GM12864 (cell line): ENCODE data around the gene PGM1.

Source experiments
- DNase-seq: peaks from one replicate; pipeline ENCODE4 v3.0.0-alpha.2; 2011; ENCODE audit warnings: low read depth
- H3K4me3 ChIP-seq: 2 replicates; pipeline ENCODE4 v1.5.1; 2011; ENCODE audit warnings: mild to moderate bottlenecking, low read depth, low read length, control low read depth
- CTCF ChIP-seq: IDR thresholded peaks from 2 replicates; pipeline ENCODE4 v1.5.1; 2011; ENCODE audit warnings: low read depth, mild to moderate bottlenecking, moderate library complexity, low read length, control low read depth, inconsistent platforms; ENCODE audit errors: missing control alignments

PGM1 gene

GRCh38 chr1:63638471-63638870, 45.3 kb downstream of the PGM1 start:
- DNase-seq = no peak
- no peak for TF ChIP-seq CTCF
- no peak overlapping the region for H3K4me3 ChIP-seq

- no peak for TF ChIP-seq CTCF
- H3K4me3 ChIP-seq = no peak overlapping the region
- no peak for DNase-seq
These were observed 45.7 kb downstream of the PGM1 start for GRCh38 chr1:63638875-63639274.

- no peak overlapping the region for H3K4me3 ChIP-seq
- TF ChIP-seq CTCF = no peak
- no peak for DNase-seq
These were observed 47.7 kb downstream of the PGM1 start for GRCh38 chr1:63640633-63641567.

GRCh38 chr1:63641615-63642014, 48.4 kb downstream of the PGM1 start:
- DNase-seq = no peak
- TF ChIP-seq CTCF = no peak

GRCh38 chr1:63642901-63643300, 49.7 kb downstream of the PGM1 start:
- TF ChIP-seq CTCF = no peak
- DNase-seq = no peak
- H3K4me3 ChIP-seq = no peak overlapping the region

More at GRCh38 chr1:63641615-63642014, 48.4 kb downstream of the PGM1 start:
- no peak overlapping the region for H3K4me3 ChIP-seq

- no peak for DNase-seq
- no peak for TF ChIP-seq CTCF
- H3K4me3 ChIP-seq = no peak overlapping the region
These were observed 50.3 kb downstream of the PGM1 start for GRCh38 chr1:63643517-63643916.

- H3K4me3 ChIP-seq = no peak overlapping the region
- DNase-seq = no peak
- TF ChIP-seq CTCF = no peak
These were observed 50.7 kb downstream of the PGM1 start for GRCh38 chr1:63643926-63644325.
